ENCODE measurements around the gene PRPH. TPM values are rescaled to one million over a fixed set of nuclear protein-coding genes. Genes with fewer than 3 reads are reported as not detected.
"Not testable (repeated sequence)": the region's sequence is repeated elsewhere in the genome, so short reads cannot be mapped to it uniquely, and the experiment has no call there.

PRPH gene
- total and polyA plus RNA-seq, 9 donors: 0.15 to 1.8 (median 0.34) TPM

- 37 to 41% (median 38%) methylated on average over 11 of the region's 11 CpGs for WGBS, 3 donors
- Histone ChIP-seq H3K4me1 (ENCODE audit: insufficient read depth) (no peaks in the 10 kb centered on the region), H3K9me3 (no peaks in the 10 kb centered on the region), H3K27ac (no peak overlapping the region), H3K27me3 (no peaks in the 10 kb centered on the region), H3K36me3 (no peaks in the 10 kb centered on the region), H3K4me3 (no peak overlapping the region)
- TF ChIP-seq, protein P1, sequence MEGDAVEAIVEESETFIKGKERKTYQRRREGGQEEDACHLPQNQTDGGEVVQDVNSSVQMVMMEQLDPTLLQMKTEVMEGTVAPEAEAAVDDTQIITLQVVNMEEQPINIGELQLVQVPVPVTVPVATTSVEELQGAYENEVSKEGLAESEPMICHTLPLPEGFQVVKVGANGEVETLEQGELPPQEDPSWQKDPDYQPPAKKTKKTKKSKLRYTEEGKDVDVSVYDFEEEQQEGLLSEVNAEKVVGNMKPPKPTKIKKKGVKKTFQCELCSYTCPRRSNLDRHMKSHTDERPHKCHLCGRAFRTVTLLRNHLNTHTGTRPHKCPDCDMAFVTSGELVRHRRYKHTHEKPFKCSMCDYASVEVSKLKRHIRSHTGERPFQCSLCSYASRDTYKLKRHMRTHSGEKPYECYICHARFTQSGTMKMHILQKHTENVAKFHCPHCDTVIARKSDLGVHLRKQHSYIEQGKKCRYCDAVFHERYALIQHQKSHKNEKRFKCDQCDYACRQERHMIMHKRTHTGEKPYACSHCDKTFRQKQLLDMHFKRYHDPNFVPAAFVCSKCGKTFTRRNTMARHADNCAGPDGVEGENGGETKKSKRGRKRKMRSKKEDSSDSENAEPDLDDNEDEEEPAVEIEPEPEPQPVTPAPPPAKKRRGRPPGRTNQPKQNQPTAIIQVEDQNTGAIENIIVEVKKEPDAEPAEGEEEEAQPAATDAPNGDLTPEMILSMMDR (IDR thresholded peaks at IDR 0.05): peak; percentile 11 to 61 (median 34)
- TF ChIP-seq POLR2A (IDR thresholded peaks at IDR 0.05): no peak
- DNase-seq: peak in 3 of 5 donors; percentile 52 to 73 (median 64)
- intact Hi-C loops (cut with DNase I): no loop called here
These were observed 36.7 kb downstream of the PRPH start for GRCh38 chr12:49331380-49332222.

GRCh38 chr12:49332441-49332861, 37.5 kb downstream of the PRPH start:
- DNase-seq: no peak
- intact Hi-C loops (cut with DNase I): no loop called here
- Histone ChIP-seq H3K27me3 (no peaks in the 10 kb centered on the region), H3K4me1 (ENCODE audit: insufficient read depth) (no peaks in the 10 kb centered on the region), H3K36me3 (no peaks in the 10 kb centered on the region), H3K4me3 (no peak overlapping the region), H3K27ac (no peak overlapping the region), H3K9me3 (no peaks in the 10 kb centered on the region)
- 76 to 86% (median 82%) methylated on average over 17 of the region's 17 CpGs for WGBS, 3 donors
- TF ChIP-seq POLR2A (IDR thresholded peaks at IDR 0.05) (no peak), EP300 (IDR thresholded peaks at IDR 0.05) (no peak)
- TF ChIP-seq, protein P1 (IDR thresholded peaks at IDR 0.05): no peak

DNA sequence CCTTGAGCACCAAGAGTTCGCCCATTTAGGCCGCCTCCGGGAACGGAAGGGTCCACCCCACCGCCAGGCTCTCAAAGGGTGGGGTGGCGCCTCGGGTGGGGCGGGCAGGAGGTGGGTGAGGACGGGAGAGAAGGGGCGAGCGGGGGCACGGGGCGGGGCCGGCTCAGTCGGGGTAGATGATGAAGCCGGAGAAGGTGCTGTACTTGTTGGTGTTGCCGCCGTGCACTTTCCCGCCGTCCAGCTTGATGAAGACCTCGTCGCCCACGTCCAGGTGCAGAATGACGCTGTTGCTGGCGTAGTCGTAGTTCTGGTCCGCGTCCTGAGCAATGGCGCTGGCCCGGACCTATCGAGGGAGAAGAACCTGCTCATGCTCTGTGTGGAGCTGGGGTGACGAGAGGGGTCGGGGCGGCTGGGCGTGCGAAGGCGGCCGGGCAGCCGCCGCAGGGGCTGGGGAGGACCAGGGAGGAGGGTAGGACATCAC, 38.0 kb downstream of the PRPH start:
- TF ChIP-seq POLR2A (IDR thresholded peaks at IDR 0.05) (no peak), EP300 (IDR thresholded peaks at IDR 0.05) (no peak)
- TF ChIP-seq, protein P1 (IDR thresholded peaks at IDR 0.05): no peak
- Histone ChIP-seq H3K27me3 (no peaks in the 10 kb centered on the region), H3K4me3 (no peak overlapping the region), H3K36me3 (no peaks in the 10 kb centered on the region), H3K9me3 (no peaks in the 10 kb centered on the region), H3K27ac (no peak overlapping the region), H3K4me1 (ENCODE audit: insufficient read depth) (no peaks in the 10 kb centered on the region)
- intact Hi-C loops (cut with DNase I): no loop called here
- DNase-seq: no peak
- WGBS, 3 donors: 36 to 50% (median 38%) methylated on average over 40 of the region's 40 CpGs

- H3K4me3 ChIP-seq; H3K9me3 ChIP-seq; intact Hi-C loops (cut with DNase I); H3K4me1 ChIP-seq (ENCODE audit: insufficient read depth); H3K27me3 ChIP-seq; DNase-seq; H3K36me3 ChIP-seq; H3K27ac ChIP-seq: not testable (repeated sequence)
- WGBS, 3 donors: 52 to 57% (median 55%) methylated on average over 21 of the region's 21 CpGs
These were observed 38.8 kb downstream of the PRPH start for GRCh38 chr12:49333778-49334177.

- no peaks in the 10 kb centered on the region for H3K9me3 ChIP-seq
- H3K4me1 ChIP-seq (ENCODE audit: insufficient read depth): no peaks in the 10 kb centered on the region
- TF ChIP-seq EP300 (IDR thresholded peaks at IDR 0.05): no peak
- no peak for TF ChIP-seq POLR2A (IDR thresholded peaks at IDR 0.05)
- TF ChIP-seq, protein P1 (IDR thresholded peaks at IDR 0.05): no peak
- no peak overlapping the region for H3K27ac ChIP-seq
- intact Hi-C loops (cut with DNase I): no loop called here
- H3K4me3 ChIP-seq: no peak overlapping the region
- WGBS, 3 donors: 48 to 60% (median 50%) methylated on average over 19 of the region's 19 CpGs
- H3K36me3 ChIP-seq: no peaks in the 10 kb centered on the region
- DNase-seq: no peak
- no peaks in the 10 kb centered on the region for H3K27me3 ChIP-seq
These were observed 39.3 kb downstream of the PRPH start for GRCh38 chr12:49334226-49334625.
